Mesothelial cell of epicardium (in vitro differentiated cells): Measurements from ENCODE around the gene ZNF512B. TPM values are rescaled to one million over a fixed set of nuclear protein-coding genes. Genes with fewer than 3 reads are reported as not detected.

Source experiments
- DNase-seq, 2 experiments: peaks; one replicate each; pipeline ENCODE4 v3.0.0; 2021; ENCODE audit warnings: low spot score in 2 of 2; ENCODE audit not compliant: unreplicated experiment in 2 of 2
- H3K27ac Mint-ChIP-seq: 2 replicates; pipeline ENCODE4 v1.8.0; 2021; ENCODE audit warnings: mixed read lengths
- H3K27me3 Mint-ChIP-seq: 2 replicates; pipeline ENCODE4 v1.8.0; 2021; ENCODE audit warnings: low read depth, mixed read lengths
- H3K36me3 Mint-ChIP-seq: 2 replicates; pipeline ENCODE4 v1.8.0; 2021; ENCODE audit warnings: mixed read lengths
- H3K4me1 Mint-ChIP-seq: 2 replicates; pipeline ENCODE4 v1.8.0; 2021; ENCODE audit warnings: mixed read lengths
- H3K4me3 Mint-ChIP-seq: 2 replicates; pipeline ENCODE4 v1.8.0; 2021; ENCODE audit warnings: mild to moderate bottlenecking, moderate library complexity, mixed read lengths
- H3K9me3 Mint-ChIP-seq: 2 replicates; pipeline ENCODE4 v1.8.0; 2021; ENCODE audit warnings: mixed read lengths
- CTCF ChIP-seq: fragments of 200-600 bp; sonication (generic); IDR thresholded peaks from one replicate; pipeline ENCODE4 v1.5.0; 2021; ENCODE audit warnings: antibody characterized with exemption; ENCODE audit not compliant: unreplicated experiment
- total RNA-seq: library from RNA; stranded (reverse); gene quantifications from 3 replicates; pipeline ENCODE4 v1.2.1, GENCODE V29; 2021

ZNF512B gene
- total RNA-seq, 1 donor from 2014 or later, result 62.0 TPM

DNA sequence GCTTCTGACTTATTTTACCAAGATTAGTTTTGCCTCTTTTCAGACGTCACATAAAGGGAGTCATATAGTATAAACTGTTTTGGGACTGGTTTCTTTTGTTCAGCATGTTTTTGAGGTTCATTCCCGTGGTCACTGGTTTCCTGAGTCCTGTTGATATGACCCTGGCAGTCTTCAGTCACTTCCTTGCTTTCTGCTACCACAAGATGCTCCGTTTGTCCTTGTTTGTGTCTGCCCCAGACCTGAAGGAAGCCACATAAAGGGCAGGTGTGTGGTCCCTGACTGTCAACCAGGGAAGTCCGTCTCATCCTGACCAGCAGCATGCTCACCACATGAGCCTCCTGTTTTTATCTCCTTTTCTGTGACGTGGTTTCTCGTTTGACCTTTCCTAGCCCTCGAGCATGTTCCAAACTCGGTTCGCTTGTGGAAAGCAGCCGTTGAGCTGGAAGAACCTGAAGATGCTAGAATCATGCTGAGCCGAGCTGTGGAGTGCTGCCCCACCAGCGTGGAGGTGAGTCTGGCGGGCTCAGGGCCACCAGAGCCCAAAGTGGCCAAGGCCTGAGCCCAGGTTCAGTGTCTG lies 40.2 kb upstream of the ZNF512B start:
- peaks cover 55% of the 10 kb centered on the region for H3K36me3 Mint-ChIP-seq
- DNase-seq, result no peak
- H3K4me1 Mint-ChIP-seq, result no peaks in the 10 kb centered on the region
- no peak for TF ChIP-seq CTCF
- peaks cover 12% of the 10 kb centered on the region for H3K9me3 Mint-ChIP-seq
- H3K27ac Mint-ChIP-seq, result no peak overlapping the region
- no peaks in the 10 kb centered on the region for H3K27me3 Mint-ChIP-seq
- no peak overlapping the region for H3K4me3 Mint-ChIP-seq

GRCh38 chr20:64006902-64007301 lies 37.2 kb upstream of the ZNF512B start:
- Mint-ChIP-seq H3K9me3 (peaks cover 12% of the 10 kb centered on the region), H3K36me3 (peaks cover 48% of the 10 kb centered on the region), H3K4me1 (peaks cover 10% of the 10 kb centered on the region), H3K27me3 (no peaks in the 10 kb centered on the region), H3K27ac (no peak overlapping the region), H3K4me3 (no peak overlapping the region)
- no peak for DNase-seq
- no peak for TF ChIP-seq CTCF

- H3K4me3 Mint-ChIP-seq, result no peak overlapping the region
- peaks cover 50% of the 10 kb centered on the region for H3K36me3 Mint-ChIP-seq
- H3K4me1 Mint-ChIP-seq, result peaks cover 10% of the 10 kb centered on the region
- no peak for DNase-seq
- H3K27ac Mint-ChIP-seq, result no peak overlapping the region
- H3K27me3 Mint-ChIP-seq, result no peaks in the 10 kb centered on the region
- peaks cover 12% of the 10 kb centered on the region for H3K9me3 Mint-ChIP-seq
- no peak for TF ChIP-seq CTCF
Measured at GRCh38 chr20:64006490-64006889, 36.8 kb upstream of the ZNF512B start.

DNA sequence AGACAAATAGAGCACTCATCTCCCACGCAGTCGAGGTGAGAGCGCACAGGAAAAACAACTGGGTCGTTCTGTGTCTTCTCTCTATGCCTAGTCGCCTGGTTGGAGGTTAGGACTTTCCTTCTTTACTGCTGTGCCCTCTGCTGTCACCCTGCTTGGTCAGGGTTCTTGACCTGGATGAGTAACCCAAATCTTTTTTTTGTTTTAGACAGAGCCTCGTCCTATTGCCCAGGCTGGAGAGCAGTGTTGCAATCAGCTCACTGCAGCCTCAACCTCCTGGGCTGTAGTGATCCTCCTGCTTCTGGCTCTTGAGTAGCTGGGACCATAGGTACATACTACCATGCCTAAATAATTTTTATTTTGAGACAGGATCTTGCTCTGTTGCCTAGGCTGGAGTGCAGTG lies 35.7 kb upstream of the ZNF512B start:
- Mint-ChIP-seq H3K4me1 (peaks cover 10% of the 10 kb centered on the region), H3K27me3 (no peaks in the 10 kb centered on the region), H3K36me3 (peaks cover 46% of the 10 kb centered on the region), H3K9me3 (peaks cover 12% of the 10 kb centered on the region), H3K27ac (no peak overlapping the region), H3K4me3 (no peak overlapping the region)
- no peak for DNase-seq
- no peak for TF ChIP-seq CTCF

DNA sequence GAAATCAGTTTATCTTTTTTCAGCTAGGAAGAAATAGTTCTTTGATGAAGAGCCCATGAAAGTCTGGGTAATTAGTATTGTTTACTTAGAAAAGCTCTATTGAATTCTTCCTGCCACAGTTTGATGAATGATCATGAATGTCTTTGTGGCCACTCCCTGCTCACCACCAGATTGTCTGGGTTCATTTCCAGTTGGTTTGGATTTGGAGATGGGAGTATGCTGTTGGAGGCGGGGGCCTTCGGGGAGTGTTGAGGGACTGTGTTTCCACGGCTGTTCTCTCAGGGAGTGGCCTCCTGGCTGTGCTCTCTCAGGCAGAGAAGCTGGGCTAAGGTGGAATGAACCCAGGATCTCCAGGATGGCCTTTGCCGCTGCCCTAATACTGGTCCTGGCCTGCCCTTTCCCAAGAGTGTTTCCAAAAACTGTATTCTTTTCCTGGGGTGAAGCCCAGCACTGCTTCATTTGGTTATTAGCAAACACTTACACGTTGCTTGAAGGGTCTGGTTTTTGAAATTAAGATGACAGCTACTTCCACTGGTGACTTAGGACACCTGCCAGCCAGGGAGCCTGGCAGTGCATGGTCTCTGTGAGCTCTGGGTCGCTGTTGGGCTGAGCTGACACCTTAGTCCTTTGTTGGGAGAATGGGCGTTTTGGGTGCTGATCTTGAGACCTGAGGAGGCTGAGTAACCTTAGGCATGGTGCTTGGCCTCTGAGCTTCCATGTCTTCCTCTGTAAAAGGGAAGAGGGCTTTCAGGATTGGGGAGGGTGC lies 34.4 kb upstream of the ZNF512B start:
- TF ChIP-seq CTCF, result no peak
- DNase-seq, result no peak
- Mint-ChIP-seq H3K36me3 (peaks cover 44% of the 10 kb centered on the region), H3K9me3 (peaks cover 9% of the 10 kb centered on the region), H3K4me3 (no peak overlapping the region), H3K27ac (peak overlapping the region; percentile 80), H3K27me3 (no peaks in the 10 kb centered on the region), H3K4me1 (peaks cover 10% of the 10 kb centered on the region)
